HEK293 (cell line): ENCODE results near the gene PROM2.
A peak's percentile ranks its signal among the peaks of the same experiment; 100 is the strongest.

Experiments
- CTCF ChIA-PET: fragments of 350-600 bp; formaldehyde crosslinking; extraction: SDS; loops from one replicate; lab custom pipeline; 2021; ENCODE audit warnings: antibody characterized with exemption; lab: Yijun Ruan, JAX
- POLR2A ChIA-PET: fragments of 300-600 bp; formaldehyde crosslinking; extraction: SDS; loops from one replicate; lab custom pipeline; 2020; ENCODE audit warnings: antibody characterized with exemption, inconsistent platforms; lab: Yijun Ruan, JAX
- H3K27ac ChIP-seq: fragments of 200-500 bp; sonication (Bioruptor generic); 2 replicates; pipeline ENCODE4 v1.5.1; 2014; ENCODE audit warnings: low read depth, low read length, control low read depth, inconsistent platforms; ENCODE audit errors: extremely low read depth
- H3K36me3 ChIP-seq, 2 experiments: fragments of 200-500 bp in 1 of 2; sonication (Bioruptor generic) in 1 of 2; 1 replicate in 1 of 2; 2 replicates in 1 of 2; pipeline ENCODE4 v1.5.1; 2014 to 2017; ENCODE audit warnings: inconsistent platforms in 2 of 2, low read length in 2 of 2; ENCODE audit not compliant: control insufficient read depth in 2 of 2, insufficient read depth in 1 of 2
- H3K4me1 ChIP-seq: fragments of 200-500 bp; sonication (Bioruptor generic); 2 replicates; pipeline ENCODE4 v1.5.1; 2014; ENCODE audit warnings: mild to moderate bottlenecking, low read length, inconsistent platforms; ENCODE audit not compliant: control insufficient read depth, insufficient read depth
- H3K4me3 ChIP-seq: 2 replicates; pipeline ENCODE4 v1.5.1; 2011; ENCODE audit warnings: low read depth, mild to moderate bottlenecking, control low read depth, low read length, moderate library complexity
- H3K9me3 ChIP-seq: fragments of 200-500 bp; sonication (Bioruptor generic); 2 replicates; pipeline ENCODE4 v1.5.1; 2014; ENCODE audit warnings: low read depth, low read length, inconsistent platforms; ENCODE audit not compliant: control insufficient read depth, insufficient read depth
- BCL11A ChIP-seq: fragments of 450-650 bp; formaldehyde crosslinking; IDR thresholded peaks from 2 replicates; pipeline ENCODE4 v1.5.1; 2016; ENCODE audit warnings: low read depth, missing biosample characterization, missing genetic modification characterization
- CTCF ChIP-seq: fragments of 450-650 bp; formaldehyde crosslinking; IDR thresholded peaks from 2 replicates; pipeline ENCODE4 v1.5.1; 2016; ENCODE audit warnings: missing biosample characterization, missing genetic modification characterization
- GLIS1 ChIP-seq: fragments of 450-650 bp; formaldehyde crosslinking; IDR thresholded peaks from 2 replicates; pipeline ENCODE4 v1.5.1; 2016; ENCODE audit warnings: missing biosample characterization, missing genetic modification characterization
- KLF1 ChIP-seq: fragments of 450-650 bp; formaldehyde crosslinking; IDR thresholded peaks from 2 replicates; pipeline ENCODE4 v1.5.1; 2016; ENCODE audit warnings: missing biosample characterization, missing genetic modification characterization
- KLF17 ChIP-seq: fragments of 450-650 bp; formaldehyde crosslinking; IDR thresholded peaks from 2 replicates; pipeline ENCODE4 v1.5.1; 2016; ENCODE audit warnings: missing biosample characterization, missing genetic modification characterization
- PRDM10 ChIP-seq: fragments of 450-650 bp; formaldehyde crosslinking; IDR thresholded peaks from 2 replicates; pipeline ENCODE4 v1.5.1; 2016; ENCODE audit warnings: missing biosample characterization, missing genetic modification characterization
- ZBTB20 ChIP-seq: fragments of 450-650 bp; formaldehyde crosslinking; IDR thresholded peaks from 2 replicates; pipeline ENCODE4 v1.5.1; 2016; ENCODE audit warnings: missing biosample characterization, missing genetic modification characterization
- ZIC2 ChIP-seq: fragments of 450-650 bp; formaldehyde crosslinking; IDR thresholded peaks from 2 replicates; pipeline ENCODE4 v1.5.1; 2016; ENCODE audit warnings: missing biosample characterization, missing genetic modification characterization
- ZNF174 ChIP-seq: fragments of 450-650 bp; formaldehyde crosslinking; IDR thresholded peaks from 2 replicates; pipeline ENCODE4 v1.5.0; 2017; ENCODE audit warnings: missing biosample characterization, mild to moderate bottlenecking, missing genetic modification characterization
- ZNF311 ChIP-seq: fragments of 450-650 bp; formaldehyde crosslinking; IDR thresholded peaks from 2 replicates; pipeline ENCODE4 v1.5.1; 2017; ENCODE audit warnings: missing biosample characterization, missing genetic modification characterization, borderline replicate concordance
- ZNF335 ChIP-seq: fragments of 450-650 bp; formaldehyde crosslinking; conservative IDR thresholded peaks from 2 replicates; pipeline ENCODE4 v1.5.1; 2016; ENCODE audit warnings: missing biosample characterization, missing genetic modification characterization
- ZNF341 ChIP-seq: fragments of 450-650 bp; formaldehyde crosslinking; IDR thresholded peaks from 2 replicates; pipeline ENCODE4; 2016; ENCODE audit warnings: low read depth, missing biosample characterization, missing genetic modification characterization
- ZNF423 ChIP-seq: fragments of 450-650 bp; formaldehyde crosslinking; IDR thresholded peaks from 2 replicates; pipeline ENCODE4 v1.5.1; 2016; ENCODE audit warnings: missing biosample characterization, missing genetic modification characterization
- ZNF529 ChIP-seq: fragments of 450-650 bp; formaldehyde crosslinking; IDR thresholded peaks from 2 replicates; pipeline ENCODE4 v1.5.1; 2017; ENCODE audit warnings: missing genetic modification characterization, missing biosample characterization; ENCODE audit not compliant: insufficient replicate concordance
- ZNF530 ChIP-seq: fragments of 450-650 bp; formaldehyde crosslinking; IDR thresholded peaks from 2 replicates; pipeline ENCODE4 v1.5.1; 2016; ENCODE audit warnings: low read depth, missing biosample characterization, missing genetic modification characterization
- ZNF561 ChIP-seq: fragments of 450-650 bp; IDR thresholded peaks from 2 replicates; pipeline ENCODE4 v1.5.1; 2018; ENCODE audit warnings: missing biosample characterization, missing genetic modification characterization, borderline replicate concordance
- ZNF610 ChIP-seq: fragments of 450-650 bp; formaldehyde crosslinking; IDR thresholded peaks from 2 replicates; pipeline ENCODE4 v1.5.1; 2016; ENCODE audit warnings: missing biosample characterization, missing genetic modification characterization, borderline replicate concordance
- ZNF624 ChIP-seq: fragments of 450-650 bp; formaldehyde crosslinking; IDR thresholded peaks from 2 replicates; pipeline ENCODE4 v1.5.1; 2017; ENCODE audit warnings: missing biosample characterization, missing genetic modification characterization
- ZNF626 ChIP-seq: fragments of 450-650 bp; sonication (Bioruptor Pico); formaldehyde crosslinking; IDR thresholded peaks from 2 replicates; pipeline ENCODE4 v1.5.1; 2018; ENCODE audit warnings: missing biosample characterization, missing genetic modification characterization, inconsistent platforms
- ZNF704 ChIP-seq: fragments of 450-650 bp; formaldehyde crosslinking; IDR thresholded peaks from 2 replicates; pipeline ENCODE4 v1.5.1; 2016; ENCODE audit warnings: missing biosample characterization, missing genetic modification characterization
- ZSCAN18 ChIP-seq: fragments of 450-650 bp; formaldehyde crosslinking; IDR thresholded peaks from 2 replicates; pipeline ENCODE4 v1.5.1; 2016; ENCODE audit warnings: missing biosample characterization, missing genetic modification characterization
- ZSCAN23 ChIP-seq: fragments of 450-650 bp; formaldehyde crosslinking; IDR thresholded peaks from 2 replicates; pipeline ENCODE4 v1.5.1; 2016; ENCODE audit warnings: missing biosample characterization, missing genetic modification characterization
- ZSCAN4 ChIP-seq: fragments of 450-650 bp; formaldehyde crosslinking; IDR thresholded peaks from 2 replicates; pipeline ENCODE4 v1.5.1; 2017; ENCODE audit warnings: missing biosample characterization, missing genetic modification characterization

PROM2 gene

GRCh38 chr2:95329891-95330793, 55.9 kb downstream of the PROM2 start:
- H3K36me3 ChIP-seq = no peaks in the 10 kb centered on the region
- H3K4me1 ChIP-seq = peaks cover 14% of the 10 kb centered on the region
- H3K27ac ChIP-seq = no peak overlapping the region; the same call in 1 of the 2 replicates
- POLR2A ChIA-PET = no interaction called here
- CTCF ChIA-PET = interaction anchor here (1.5 to 2.4 kb wide), 2 partner anchors 15 to 59 kb away, joined by 4 to 13 read pairs; no protein-coding TSS in a partner anchor
- no peak for TF ChIP-seq BCL11A (tag by site-specific recombination)
- TF ChIP-seq ZSCAN23 (tag by site-specific recombination) = no peak
- peak; percentile 36; the same call in 1 of the 2 replicates for TF ChIP-seq PRDM10 (tag by site-specific recombination)
- TF ChIP-seq GLIS1 = peak; percentile 63
- no peak for TF ChIP-seq ZNF624 (tag by site-specific recombination)
- no peak for TF ChIP-seq ZNF529 (tag by site-specific recombination)
- TF ChIP-seq CTCF = peak; percentile 57; the same call in 1 of the 2 replicates
- no peak for TF ChIP-seq ZNF530 (tag by site-specific recombination)
- TF ChIP-seq ZNF341 (tag by site-specific recombination) = peak; percentile 58
- H3K4me3 ChIP-seq = no peak overlapping the region
- no peaks in the 10 kb centered on the region for H3K9me3 ChIP-seq

GRCh38 chr2:95330794-95331338, 56.6 kb downstream of the PROM2 start:
- Histone ChIP-seq H3K36me3 (no peaks in the 10 kb centered on the region), H3K4me3 (no peak overlapping the region), H3K4me1 (peaks cover 14% of the 10 kb centered on the region), H3K9me3 (no peaks in the 10 kb centered on the region), H3K27ac (no peak overlapping the region; the same call in 1 of the 2 replicates)
- no peak for TF ChIP-seq ZNF626 (tag by site-specific recombination)
- TF ChIP-seq ZSCAN4 (tag by site-specific recombination) = no peak
- TF ChIP-seq ZNF311 (tag by site-specific recombination) = no peak
- TF ChIP-seq ZBTB20 (tag by site-specific recombination) = peak; percentile 23; the same call in 1 of the 2 replicates
- peak; percentile 76 for TF ChIP-seq ZNF335 (tag by site-specific recombination)
- peak; percentile 82 for TF ChIP-seq ZIC2 (tag by site-specific recombination)
- TF ChIP-seq ZNF704 (tag by site-specific recombination) = no peak
- no peak for TF ChIP-seq ZSCAN18 (tag by site-specific recombination)
- no peak for TF ChIP-seq ZNF561
- no peak for TF ChIP-seq ZNF610
- no peak for TF ChIP-seq ZNF174 (tag by site-specific recombination)
- TF ChIP-seq KLF17 (tag by site-specific recombination) = 0 out of 2 replicates have a peak, but pooled peaks have one; percentile 41
- TF ChIP-seq ZNF423 (tag by site-specific recombination) = peak; percentile 46; the same call in 1 of the 2 replicates
- peak; percentile 83 for TF ChIP-seq KLF1
- CTCF ChIA-PET = interaction anchor here (1.5 to 2.4 kb wide), 2 partner anchors 14 to 58 kb away, joined by 4 to 13 read pairs; no protein-coding TSS in a partner anchor
- POLR2A ChIA-PET = no interaction called here
